CD4-positive, alpha-beta T cell treated with Interferon gamma for 1 hour (primary cell): Measurements from ENCODE around the gene MCF2L2.

Experiments
- DNase-seq: peaks from one replicate; pipeline ENCODE4 v3.0.0-alpha.2; 2020

MCF2L2 gene

DNA sequence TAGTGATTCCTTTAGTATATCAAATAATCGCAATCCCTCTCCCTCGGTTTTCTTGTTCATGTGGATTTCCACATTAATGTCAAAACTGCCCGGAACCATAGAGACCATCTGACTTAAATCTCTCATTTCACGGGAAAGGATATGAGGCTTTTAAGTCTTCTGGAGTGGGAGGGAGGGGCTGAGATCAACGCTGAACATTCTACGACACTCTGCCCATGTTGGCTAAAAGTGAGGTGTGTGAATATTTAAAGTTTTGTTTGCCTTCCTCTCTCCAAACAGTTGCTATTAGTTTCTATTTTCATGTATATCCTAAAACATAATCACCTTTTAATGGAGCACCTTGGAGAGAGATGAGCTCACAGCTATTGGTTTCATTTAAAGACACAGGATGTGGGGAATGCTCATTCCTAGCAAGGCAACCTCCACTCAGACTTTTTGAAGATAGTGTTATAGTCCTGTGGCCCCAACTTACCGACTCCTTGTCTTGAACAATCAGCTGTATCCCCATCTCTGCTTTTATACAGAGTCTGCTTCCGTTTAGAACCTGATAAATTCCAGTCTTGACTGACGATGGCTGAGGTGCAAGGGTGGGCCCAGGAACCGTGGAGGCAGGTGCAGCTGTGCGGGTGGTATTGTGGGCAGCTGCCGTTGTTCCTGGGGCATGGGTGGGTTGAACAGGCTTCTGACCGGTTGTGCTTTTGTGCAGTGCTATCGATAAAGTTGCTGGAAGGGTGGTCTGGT, 275.0 kb downstream of the MCF2L2 start:
- DNase-seq: no peak

DNA sequence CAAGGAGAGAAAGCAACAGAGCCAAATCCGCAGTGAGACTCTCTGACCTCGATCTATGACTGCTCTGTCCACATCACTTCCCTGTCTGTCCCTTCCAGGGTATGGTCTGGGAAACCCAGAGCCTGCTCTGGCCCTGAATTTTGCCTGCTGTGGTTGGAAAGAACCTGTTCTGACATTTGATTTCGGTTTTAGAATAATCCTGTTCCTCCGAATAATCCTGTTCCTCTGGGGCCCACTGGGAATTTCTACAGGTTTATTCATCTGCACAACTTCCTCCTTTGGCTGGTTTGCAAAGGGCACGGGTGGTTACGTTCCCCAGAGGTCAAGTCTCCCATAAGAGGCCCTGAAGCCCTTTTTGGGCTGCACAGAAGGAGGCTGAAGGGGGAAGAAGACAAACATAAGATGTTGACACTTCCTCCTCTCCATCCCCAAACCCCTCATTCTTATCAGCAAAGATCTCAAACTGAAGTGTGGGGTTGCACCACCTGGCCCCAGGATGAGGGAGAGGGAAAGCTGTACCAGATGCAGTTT, 276.5 kb downstream of the MCF2L2 start:
- no peak for DNase-seq

- no peak for DNase-seq
These were observed 277.3 kb downstream of the MCF2L2 start for GRCh38 chr3:183151086-183151485.

- DNase-seq: no peak
These were observed 278.3 kb downstream of the MCF2L2 start for GRCh38 chr3:183149915-183150750.

DNA sequence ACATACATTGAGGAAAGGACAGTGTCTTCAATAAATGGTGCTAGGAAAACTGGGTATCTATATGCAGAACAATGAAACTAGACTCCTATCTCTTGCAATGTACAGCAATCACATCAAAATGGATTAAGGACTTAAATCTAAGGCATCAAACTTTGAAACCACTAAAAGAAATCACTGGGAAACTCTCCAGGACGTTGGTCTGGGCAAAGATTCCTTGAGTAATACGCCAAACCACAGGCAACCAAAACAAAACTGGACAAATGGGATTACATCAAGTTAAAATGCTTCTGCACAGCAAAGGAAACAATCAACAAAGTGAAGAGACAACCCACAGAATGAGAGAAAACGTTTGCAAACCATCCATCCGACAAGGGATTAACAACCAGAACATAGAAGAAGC, 280.4 kb downstream of the MCF2L2 start:
- no peak for DNase-seq

DNA sequence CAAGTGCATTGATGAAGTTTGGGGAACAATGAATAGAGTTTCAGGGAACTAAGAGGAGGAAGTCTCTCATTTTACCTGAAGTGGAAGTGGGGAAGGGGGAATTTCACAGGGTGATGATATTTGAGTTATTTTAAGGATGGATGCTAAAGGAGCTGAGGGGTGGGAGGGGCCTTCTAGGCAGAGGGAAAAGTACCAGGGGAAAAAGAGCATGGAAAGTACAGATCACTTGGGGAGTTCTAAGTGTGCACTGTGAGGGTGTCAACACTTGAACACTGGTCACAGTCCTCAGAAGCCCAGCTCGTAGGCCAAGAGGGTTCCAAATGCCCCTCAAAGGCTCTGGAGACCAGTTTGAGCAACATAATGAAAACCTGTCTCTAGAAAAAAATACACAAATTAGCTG, 284.1 kb downstream of the MCF2L2 start:
- no peak for DNase-seq

- DNase-seq: no peak
These were observed 286.2 kb downstream of the MCF2L2 start for GRCh38 chr3:183142199-183142598.

GRCh38 chr3:183134844-183135243, 293.6 kb downstream of the MCF2L2 start:
- DNase-seq: no peak

GRCh38 chr3:183132409-183132808, 296.0 kb downstream of the MCF2L2 start:
- no peak for DNase-seq

DNA sequence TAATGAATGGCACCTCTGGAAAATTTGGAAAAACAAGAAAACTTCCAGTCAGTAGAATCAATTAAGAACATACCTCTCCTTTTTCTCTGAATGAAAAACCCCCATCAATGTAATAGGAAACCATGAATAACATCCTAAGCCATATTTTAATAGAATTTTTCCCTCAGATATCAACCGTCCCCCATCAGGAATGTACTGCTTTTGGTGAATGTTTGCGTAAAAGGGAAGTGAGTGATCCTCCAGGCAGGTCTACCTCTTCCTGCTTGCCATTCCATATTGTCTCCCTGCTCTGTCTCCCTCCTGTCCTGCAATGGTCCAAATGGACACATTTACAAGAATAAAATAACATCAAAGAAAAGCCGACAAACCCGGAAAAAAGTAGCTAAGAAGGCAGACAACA, 296.7 kb downstream of the MCF2L2 start:
- no peak for DNase-seq

DNA sequence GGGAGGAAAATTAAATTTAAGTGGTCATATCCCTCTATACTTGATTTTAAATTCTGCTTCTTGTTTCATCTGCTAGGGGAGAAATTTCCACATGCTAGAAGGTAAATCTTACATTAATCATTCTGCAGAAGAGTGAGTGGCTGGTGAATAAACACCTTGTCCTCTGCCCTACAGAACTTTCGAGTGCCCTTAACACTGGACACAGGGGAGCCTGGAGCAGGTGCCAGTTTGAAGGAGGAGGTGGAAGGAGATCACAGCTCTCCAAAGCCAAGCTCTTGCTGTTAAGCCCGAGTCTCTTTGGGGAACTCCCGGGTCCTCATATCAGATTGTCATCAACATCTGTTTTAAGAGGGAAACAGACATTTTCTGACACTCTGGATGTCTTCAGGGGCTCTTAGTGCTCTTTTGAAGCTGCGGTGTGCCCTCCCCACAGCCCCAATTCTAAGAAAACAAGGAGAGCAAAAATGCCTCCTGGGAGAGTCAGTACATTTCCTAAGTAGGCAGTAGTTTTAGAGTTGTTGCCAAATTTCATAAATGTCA, 297.2 kb downstream of the MCF2L2 start:
- DNase-seq: no peak

GRCh38 chr3:183129243-183129642, 299.2 kb downstream of the MCF2L2 start:
- DNase-seq: no peak

DNA sequence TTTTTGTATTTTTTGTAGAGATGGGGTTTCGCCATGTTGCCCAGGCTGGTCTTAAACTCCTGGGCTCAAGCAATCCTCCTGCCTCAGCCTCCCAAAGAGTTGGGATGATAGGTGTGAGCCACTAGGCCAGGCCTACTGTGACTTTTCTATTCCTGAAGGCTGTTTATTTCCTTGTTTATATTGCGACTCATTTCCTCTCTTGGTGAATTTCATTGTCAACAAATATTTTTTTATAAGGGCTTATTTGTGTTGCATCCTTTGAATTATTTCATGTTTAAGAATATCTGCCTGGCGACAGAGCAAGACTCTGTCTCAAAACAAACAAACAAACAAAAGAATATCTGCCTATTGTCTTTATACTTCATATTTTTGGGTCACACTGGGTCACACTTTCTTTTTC, 299.7 kb downstream of the MCF2L2 start:
- no peak for DNase-seq
